Amniotic epithelial cell (primary cell): Measurements from ENCODE around the gene OBSCN.
"Not testable (repeated sequence)": the region's sequence is repeated elsewhere in the genome, so short reads cannot be mapped to it uniquely, and the experiment has no call there.

ENCODE experiments used
- DNase-seq: peaks from one replicate; pipeline ENCODE4 v3.0.0-alpha.2; 2010; ENCODE audit warnings: low read depth

Gene OBSCN

GRCh38 chr1:228228601-228229074, 20.8 kb downstream of the OBSCN start:
- peak; percentile 95 for DNase-seq

DNA sequence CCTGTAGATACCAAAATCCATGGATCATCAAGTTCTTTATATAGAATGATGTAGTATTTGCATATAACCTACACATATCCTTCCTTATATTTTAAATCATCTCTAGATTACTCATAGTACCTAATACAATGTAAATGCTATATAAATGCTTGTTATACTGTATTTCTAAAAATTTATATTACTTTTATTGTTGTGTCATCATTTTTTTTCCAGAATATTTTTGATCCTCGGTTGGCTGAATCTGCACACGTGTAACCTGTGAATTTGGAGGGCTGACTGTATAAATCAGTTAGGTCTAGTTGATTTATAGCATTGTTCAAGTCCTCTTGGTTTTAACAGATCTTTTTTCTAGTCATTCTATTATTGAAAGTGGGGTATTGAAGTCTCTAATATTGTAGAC, 23.3 kb downstream of the OBSCN start:
- no peak for DNase-seq

GRCh38 chr1:228233136-228233535, 25.3 kb downstream of the OBSCN start:
- no peak for DNase-seq

- DNase-seq, result no peak
Measured at GRCh38 chr1:228234921-228235320, 27.1 kb downstream of the OBSCN start.

GRCh38 chr1:228236744-228237143, 28.9 kb downstream of the OBSCN start:
- DNase-seq, result peak; percentile 43

- no peak for DNase-seq
Measured at GRCh38 chr1:228238007-228238406, 30.2 kb downstream of the OBSCN start.

DNA sequence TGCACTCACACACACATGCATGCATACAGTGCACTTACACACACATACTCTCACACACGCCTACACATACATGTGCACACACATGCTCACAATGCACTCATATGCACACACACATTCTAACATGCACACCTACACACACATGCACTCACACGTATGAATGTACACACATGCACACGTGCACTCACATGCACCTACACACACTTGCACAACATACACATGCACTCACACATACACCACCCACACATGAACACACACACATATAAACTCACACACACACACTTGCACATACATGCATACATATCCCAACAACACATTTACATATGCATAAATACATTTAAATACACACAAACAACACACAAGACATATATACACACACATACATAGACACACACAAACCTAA, 30.6 kb downstream of the OBSCN start:
- no peak for DNase-seq

- no peak for DNase-seq
Measured at GRCh38 chr1:228240411-228241240, 32.8 kb downstream of the OBSCN start.

DNA sequence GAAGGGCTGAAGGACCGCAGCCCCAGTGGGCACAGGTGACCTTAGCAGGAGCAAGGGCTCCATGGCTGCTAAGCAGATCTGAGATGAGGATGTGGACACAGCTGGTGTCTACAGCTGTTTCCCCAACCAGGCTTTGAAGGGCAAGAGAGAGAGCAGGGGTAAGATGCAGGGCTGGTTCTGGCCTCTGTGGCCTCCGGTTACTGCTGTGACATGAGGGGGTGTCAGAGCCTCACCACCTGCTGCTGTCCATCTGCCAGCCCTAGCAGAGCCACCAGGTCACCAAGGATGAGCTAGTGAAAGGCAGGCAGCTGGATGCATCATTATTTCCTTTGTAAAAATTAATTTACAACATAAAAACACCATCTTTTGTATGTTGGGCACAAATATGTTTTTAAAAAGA, 33.4 kb downstream of the OBSCN start:
- DNase-seq, result no peak

GRCh38 chr1:228242409-228242808, 34.6 kb downstream of the OBSCN start:
- no peak for DNase-seq

DNA sequence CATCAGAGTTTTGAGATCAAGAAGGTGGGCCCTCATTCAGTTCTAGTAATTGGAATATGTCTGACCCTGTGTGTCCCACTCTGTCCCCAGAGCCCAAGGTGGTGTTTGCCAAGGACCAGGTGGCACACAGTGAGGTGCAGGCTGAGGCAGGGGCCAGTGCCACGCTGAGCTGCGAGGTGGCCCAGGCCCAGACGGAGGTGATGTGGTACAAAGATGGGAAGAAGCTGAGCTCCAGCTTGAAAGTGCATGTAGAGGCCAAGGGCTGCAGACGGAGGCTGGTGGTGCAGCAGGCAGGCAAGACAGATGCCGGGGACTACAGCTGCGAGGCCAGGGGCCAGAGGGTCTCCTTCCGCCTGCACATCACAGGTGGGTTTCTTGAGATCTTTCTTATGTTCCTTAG, 35.2 kb downstream of the OBSCN start:
- DNase-seq, result no peak

DNA sequence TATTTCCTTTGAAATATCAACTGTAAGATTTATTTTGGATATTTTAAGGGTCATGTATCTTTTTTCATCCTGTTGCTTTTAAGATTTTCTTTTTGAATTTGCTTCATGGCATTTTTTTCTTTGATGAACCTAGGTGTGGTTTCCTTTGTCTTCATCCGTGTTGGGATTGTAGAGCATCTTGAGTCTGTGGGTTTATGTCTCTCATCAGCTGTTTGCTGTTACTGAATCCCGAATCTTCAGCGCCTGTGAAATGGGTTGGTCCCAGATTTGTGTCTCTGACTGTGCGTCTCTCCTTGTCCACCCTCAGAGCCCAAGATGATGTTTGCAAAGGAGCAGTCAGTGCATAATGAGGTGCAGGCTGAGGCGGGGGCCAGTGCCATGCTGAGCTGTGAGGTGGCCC, 36.1 kb downstream of the OBSCN start:
- DNase-seq, result not testable (repeated sequence)

GRCh38 chr1:228245111-228245510, 37.3 kb downstream of the OBSCN start:
- DNase-seq, result no peak

DNA sequence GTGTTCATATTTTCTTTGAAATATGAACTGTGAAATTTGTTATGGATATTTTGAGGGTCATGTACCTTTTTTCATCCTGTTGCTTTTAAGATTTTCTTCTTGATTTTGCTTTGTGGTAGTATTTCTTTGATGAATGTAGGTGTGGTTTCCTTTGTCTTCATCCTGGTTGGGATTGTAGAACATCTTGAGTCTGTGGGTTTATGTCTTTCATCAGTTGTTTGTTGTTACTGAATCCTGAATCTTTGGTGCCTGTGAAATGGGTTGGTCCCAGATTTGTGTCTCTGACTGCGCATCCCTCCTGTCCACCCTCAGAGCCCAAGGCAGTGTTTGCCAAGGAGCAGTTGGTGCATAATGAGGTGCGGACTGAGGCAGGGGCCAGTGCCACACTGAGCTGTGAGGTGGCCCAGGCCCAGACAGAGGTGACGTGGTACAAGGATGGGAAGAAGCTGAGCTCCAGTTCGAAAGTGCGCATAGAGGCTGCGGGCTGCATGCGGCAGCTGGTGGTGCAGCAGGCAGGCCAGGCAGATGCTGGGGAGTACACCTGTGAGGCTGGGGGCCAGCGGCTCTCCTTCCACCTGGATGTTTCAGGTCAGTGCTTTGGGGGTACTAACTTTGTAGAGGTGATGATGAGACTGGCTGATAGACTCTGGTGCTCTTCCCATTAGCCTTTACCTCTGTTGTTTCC, 38.5 kb downstream of the OBSCN start:
- DNase-seq, result no peak

DNA sequence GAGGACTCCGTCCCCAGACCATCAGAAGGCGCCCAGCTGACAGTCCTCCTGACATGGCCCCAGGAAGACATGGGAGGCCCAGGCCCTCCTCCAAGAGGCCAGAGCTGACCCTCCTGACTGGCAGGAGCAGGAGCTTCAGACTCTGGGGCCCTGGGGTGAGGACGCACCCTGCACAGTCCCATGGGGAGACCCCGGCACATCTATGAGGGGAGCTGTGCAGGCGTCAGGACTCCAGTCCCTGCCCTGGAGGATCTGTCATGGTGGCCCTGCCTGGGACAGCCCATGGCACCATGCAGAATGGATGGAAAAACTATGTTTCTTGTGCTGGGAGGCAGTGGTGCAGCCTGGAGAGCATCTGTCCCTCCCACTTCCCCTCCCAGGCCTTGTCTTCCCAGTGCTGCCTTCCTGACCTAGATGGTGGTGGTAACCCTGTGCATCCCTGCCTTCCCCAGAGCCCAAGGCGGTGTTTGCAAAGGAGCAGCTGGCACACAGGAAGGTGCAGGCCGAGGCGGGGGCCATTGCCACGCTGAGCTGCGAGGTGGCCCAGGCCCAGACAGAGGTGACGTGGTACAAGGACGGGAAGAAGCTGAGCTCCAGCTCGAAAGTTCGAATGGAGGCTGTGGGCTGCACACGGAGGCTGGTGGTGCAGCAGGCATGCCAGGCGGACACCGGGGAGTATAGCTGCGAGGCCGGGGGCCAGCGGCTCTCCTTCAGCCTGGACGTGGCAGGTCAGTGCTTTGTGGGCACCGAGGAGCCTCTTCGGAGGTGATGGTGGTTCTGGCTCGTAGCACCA, 41.9 kb downstream of the OBSCN start:
- no peak for DNase-seq

GRCh38 chr1:228252476-228252875, 44.6 kb downstream of the OBSCN start:
- not testable (repeated sequence) for DNase-seq

GRCh38 chr1:228256626-228257375, 49.0 kb downstream of the OBSCN start:
- no peak for DNase-seq

DNA sequence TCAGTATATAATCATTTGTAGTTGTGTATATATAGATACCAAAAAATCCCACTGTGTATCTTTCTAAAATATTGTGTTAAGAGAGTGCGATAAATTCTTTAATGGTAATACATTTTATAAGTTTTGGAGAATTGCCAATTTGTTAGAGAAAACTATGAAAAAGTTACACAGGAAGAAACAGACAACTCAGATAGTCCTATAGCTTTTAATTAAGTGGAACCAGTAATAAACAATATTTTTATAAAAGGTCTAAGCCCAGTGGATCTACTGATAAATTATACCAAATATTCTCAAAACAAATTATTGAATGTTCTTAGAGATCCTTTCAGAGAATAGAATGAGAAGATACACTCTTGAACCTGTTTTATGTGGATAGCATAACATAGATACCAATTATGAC, 50.6 kb downstream of the OBSCN start:
- no peak for DNase-seq

DNA sequence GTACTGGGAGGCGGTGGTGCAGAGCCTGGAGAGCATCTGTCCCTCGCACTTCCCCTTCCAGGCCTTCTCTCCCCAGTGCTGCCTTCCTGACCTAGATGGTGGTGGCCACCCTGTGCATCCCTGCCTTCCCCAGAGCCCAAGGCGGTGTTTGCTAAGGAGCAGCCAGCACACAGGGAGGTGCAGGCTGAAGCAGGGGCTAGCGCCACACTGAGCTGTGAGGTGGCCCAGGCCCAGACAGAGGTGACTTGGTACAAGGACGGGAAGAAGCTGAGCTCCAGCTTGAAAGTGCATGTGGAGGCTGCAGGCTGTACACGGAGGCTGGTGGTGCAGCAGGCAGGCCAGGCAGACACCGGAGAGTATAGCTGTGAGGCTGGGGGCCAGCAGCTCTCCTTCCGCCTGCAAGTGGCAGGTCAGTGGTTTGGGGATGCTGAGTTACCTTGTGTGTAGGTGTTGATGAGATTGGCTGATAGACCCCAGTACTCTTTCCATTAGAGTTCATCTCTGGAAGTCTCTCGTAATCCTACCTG, 51.6 kb downstream of the OBSCN start:
- DNase-seq, result no peak

- DNase-seq, result no peak
Measured at GRCh38 chr1:228259951-228260350, 52.1 kb downstream of the OBSCN start.

- no peak for DNase-seq
Measured at GRCh38 chr1:228261706-228262105, 53.9 kb downstream of the OBSCN start.

- DNase-seq, result no peak
Measured at GRCh38 chr1:228262475-228262874, 54.6 kb downstream of the OBSCN start.
